ENCODE measurements around the gene TSPAN11. TPM values are rescaled to one million over a fixed set of nuclear protein-coding genes. Genes with fewer than 3 reads are reported as not detected.

The TSPAN11 gene
- total and polyA plus RNA-seq, 2 donors (not counting 3 experiments of a cell fraction or from before 2014, with no cell fraction given), result 2.1 to 3.9 TPM

- Histone ChIP-seq H3K79me2 (ENCODE audit: control insufficient read depth, insufficient read depth, low read length) (no peaks in the 10 kb centered on the region), H3K27ac (ENCODE audit: insufficient read depth, low read depth, low read length) (no peak overlapping the region), H3K4me3 (replicated peaks in 1 of 3; ENCODE audit: insufficient read depth in 1 of 3, low read depth in 1 of 3, low read length in 3 of 3) (no peak overlapping the region), H4K20me1 (replicated peaks; ENCODE audit: control insufficient read depth, extremely low read depth, insufficient read depth, low read length) (no peaks in the 10 kb centered on the region), H3K4me1 (ENCODE audit: control insufficient read depth, extremely low read depth, insufficient read depth, low read length) (no peaks in the 10 kb centered on the region), H3K9ac (replicated peaks; ENCODE audit: extremely low read depth, insufficient read depth, low read length) (no peak overlapping the region), H3K9me3 (replicated peaks; ENCODE audit: control insufficient read depth, insufficient read depth, low read length) (no peaks in the 10 kb centered on the region), H3K36me3 (ENCODE audit: control insufficient read depth in 2 of 2, extremely low read depth in 1 of 2, insufficient read depth in 2 of 2, low read length in 2 of 2) (no peaks in the 10 kb centered on the region), H3K9me1 (replicated peaks; ENCODE audit: control insufficient read depth, extremely low read depth, insufficient read depth, low read length) (no peaks in the 10 kb centered on the region), H3K4me2 (ENCODE audit: insufficient read depth, low read length) (no peak overlapping the region), H3K27me3 (ENCODE audit: control insufficient read depth in 2 of 2, insufficient read depth in 2 of 2, low read length in 2 of 2) (peaks cover 0 to 3% of the 10 kb centered on the region in 2 experiments), H2AFZ (ENCODE audit: low read depth, low read length) (no peak overlapping the region)
- CTCF ChIA-PET, result no interaction called here
- dilution Hi-C loops (cut with MboI; ENCODE audit: extremely low pct_ligation_motif_present, low sequenced_read_pairs) (no loop called here), intact Hi-C loops (cut with micrococcal nuclease) (no loop called here)
- TF ChIP-seq JUN (IDR thresholded peaks at IDR 0.05; ENCODE audit: borderline replicate concordance, insufficient read depth, insufficient read length, low read depth) (no peak), MAX (IDR thresholded peaks at IDR 0.05; ENCODE audit: insufficient read depth, insufficient read length) (no peak), MYC (IDR thresholded peaks at IDR 0.05; ENCODE audit: low read depth, low read length) (no peak), POLR2AphosphoS5 (IDR thresholded peaks at IDR 0.05; ENCODE audit: insufficient read depth, low read depth, low read length) (no peak), GATA2 (IDR thresholded peaks at IDR 0.05; ENCODE audit: insufficient read depth, insufficient read length, low read depth, low read length) (no peak), FOS (IDR thresholded peaks at IDR 0.05; ENCODE audit: borderline replicate concordance, insufficient read depth, low read length) (no peak), POLR2A (IDR thresholded peaks at IDR 0.05; ENCODE audit: low read depth, low read length) (no peak), EZH2 (IDR thresholded peaks at IDR 0.05; ENCODE audit: borderline replicate concordance, low read depth, low read length, severe bottlenecking) (no peak), CTCF (IDR thresholded peaks at IDR 0.05; ENCODE audit: extremely low read depth in 1 of 2, insufficient read depth in 1 of 2, low read depth in 1 of 2, low read length in 2 of 2) (no peak)
- POLR2A ChIA-PET, result no interaction called here
- no TSS peak for BruUV-seq (replicated peaks)
- DNase-seq (ENCODE audit: low read depth, low spot score) (no peak), FAIRE-seq (no peak)
Measured at GRCh38 chr12:30942936-30943335, 16.4 kb downstream of the TSPAN11 start.
